Limb (tissue), 2 donors: ENCODE data around the gene AGBL4.
"Not testable (repeated sequence)": the region's sequence is repeated elsewhere in the genome, so short reads cannot be mapped to it uniquely, and the experiment has no call there.

ENCODE experiments used
- DNase-seq, 2 donors: peaks; one replicate each; pipeline ENCODE4 v3.0.0-alpha.2; 2016; ENCODE audit errors: extremely low spot score in 2 of 2

AGBL4 gene

GRCh38 chr1:49318218-49318617 lies 705.5 kb downstream of the AGBL4 start:
- DNase-seq = no peak

GRCh38 chr1:49307457-49307856 lies 716.3 kb downstream of the AGBL4 start:
- no peak for DNase-seq

GRCh38 chr1:49306507-49307070 lies 717.2 kb downstream of the AGBL4 start:
- DNase-seq = no peak

- not testable (repeated sequence) for DNase-seq
These were observed 721.4 kb downstream of the AGBL4 start for GRCh38 chr1:49302400-49302799.

- no peak for DNase-seq
These were observed 725.5 kb downstream of the AGBL4 start for GRCh38 chr1:49298304-49298703.

GRCh38 chr1:49297783-49298182 lies 726.0 kb downstream of the AGBL4 start:
- DNase-seq = peak in 1 of 2 donors; percentile 27

- no peak for DNase-seq
These were observed 729.2 kb downstream of the AGBL4 start for GRCh38 chr1:49294539-49294938.

GRCh38 chr1:49293016-49293415 lies 730.7 kb downstream of the AGBL4 start:
- no peak for DNase-seq

GRCh38 chr1:49257211-49258049 lies 766.3 kb downstream of the AGBL4 start:
- DNase-seq = not testable (repeated sequence)

GRCh38 chr1:49252917-49253316 lies 770.8 kb downstream of the AGBL4 start:
- DNase-seq = no peak

- DNase-seq = no peak
These were observed 772.6 kb downstream of the AGBL4 start for GRCh38 chr1:49251019-49251784.

- no peak for DNase-seq
These were observed 783.0 kb downstream of the AGBL4 start for GRCh38 chr1:49240709-49241221.

- no peak for DNase-seq
These were observed 788.8 kb downstream of the AGBL4 start for GRCh38 chr1:49234988-49235387.

- no peak for DNase-seq
These were observed 794.2 kb downstream of the AGBL4 start for GRCh38 chr1:49229555-49229954.

GRCh38 chr1:49226758-49227157 lies 797.0 kb downstream of the AGBL4 start:
- DNase-seq = no peak

GRCh38 chr1:49225464-49225863 lies 798.3 kb downstream of the AGBL4 start:
- no peak for DNase-seq

GRCh38 chr1:49213301-49213700 lies 810.5 kb downstream of the AGBL4 start:
- DNase-seq = no peak

- no peak for DNase-seq
These were observed 815.0 kb downstream of the AGBL4 start for GRCh38 chr1:49208712-49209111.

GRCh38 chr1:49204720-49205119 lies 819.0 kb downstream of the AGBL4 start:
- DNase-seq = no peak

GRCh38 chr1:49200738-49201137 lies 823.0 kb downstream of the AGBL4 start:
- no peak for DNase-seq

GRCh38 chr1:49199564-49199963 lies 824.2 kb downstream of the AGBL4 start:
- no peak for DNase-seq

GRCh38 chr1:49197081-49197480 lies 826.7 kb downstream of the AGBL4 start:
- DNase-seq = no peak
